NCI-H2029 treated with DMSO at 0.1 percent for 48 hours (cell line): Measurements from ENCODE around the gene MTO1.
"Not testable (repeated sequence)": the region's sequence is repeated elsewhere in the genome, so short reads cannot be mapped to it uniquely, and the experiment has no call there.

Experiments used
- DNase-seq: peaks from one replicate; lab custom pipeline; 2025; lab: John Stamatoyannopoulos, UW

Gene MTO1

GRCh38 chr6:73503027-73503772 lies 41.7 kb downstream of the MTO1 start:
- no peak for DNase-seq

- DNase-seq, result no peak
Observed at GRCh38 chr6:73504160-73504559, 42.6 kb downstream of the MTO1 start.

GRCh38 chr6:73505142-73505541 lies 43.6 kb downstream of the MTO1 start:
- no peak for DNase-seq

GRCh38 chr6:73505705-73506104 lies 44.2 kb downstream of the MTO1 start:
- DNase-seq, result not testable (repeated sequence)

- DNase-seq, result no peak
Observed at GRCh38 chr6:73506246-73506645, 44.7 kb downstream of the MTO1 start.

GRCh38 chr6:73508776-73509175 lies 47.2 kb downstream of the MTO1 start:
- no peak for DNase-seq

- no peak for DNase-seq
Observed at GRCh38 chr6:73509851-73510250, 48.3 kb downstream of the MTO1 start.

- DNase-seq, result no peak
Observed at GRCh38 chr6:73511796-73512195, 50.3 kb downstream of the MTO1 start.

GRCh38 chr6:73513496-73513854 lies 51.9 kb downstream of the MTO1 start:
- no peak for DNase-seq

- DNase-seq, result no peak
Observed at GRCh38 chr6:73514746-73515110, 53.2 kb downstream of the MTO1 start.

GRCh38 chr6:73515204-73515655 lies 53.7 kb downstream of the MTO1 start:
- no peak for DNase-seq

GRCh38 chr6:73516514-73517489 lies 55.3 kb downstream of the MTO1 start:
- no peak for DNase-seq

GRCh38 chr6:73518100-73518981 lies 56.8 kb downstream of the MTO1 start:
- DNase-seq, result peak; percentile 35

GRCh38 chr6:73518982-73519881 lies 57.7 kb downstream of the MTO1 start:
- DNase-seq, result not testable (repeated sequence)

- no peak for DNase-seq
Observed at GRCh38 chr6:73519926-73520687, 58.6 kb downstream of the MTO1 start.

GRCh38 chr6:73520688-73521350 lies 59.3 kb downstream of the MTO1 start, which contains the start of gene EEF1A1:
Gene EEF1A1, minus strand, starts transcription at chr6:73521032. Its CDS starts 1,006 bp downstream, at chr6:73520026.
- DNase-seq, result peak; percentile 97

- DNase-seq, result peak; percentile 82
Observed at GRCh38 chr6:73521351-73521985, 59.9 kb downstream of the MTO1 start.

- peak; percentile 36 for DNase-seq
Observed at GRCh38 chr6:73523434-73524123, 62.0 kb downstream of the MTO1 start.
